Mucosa of rectum (tissue), 2 donors: ENCODE data around the gene ADGRL1.

Experiments
- H3K27ac ChIP-seq, 2 donors: one replicate each; pipeline ENCODE4 v1.7.0; 2013; ENCODE audit warnings: inconsistent platforms in 2 of 2, low read depth in 2 of 2, low read length in 2 of 2
- H3K27me3 ChIP-seq, 2 donors: one replicate each; pipeline ENCODE4 v1.7.0; 2013; ENCODE audit warnings: low read length in 2 of 2; ENCODE audit not compliant: control insufficient read depth in 2 of 2, insufficient read depth in 2 of 2
- H3K36me3 ChIP-seq, 2 donors: one replicate each; pipeline ENCODE4 v1.7.0; 2013; ENCODE audit warnings: low read length in 2 of 2; ENCODE audit not compliant: control insufficient read depth in 2 of 2, insufficient read depth in 2 of 2
- H3K4me1 ChIP-seq, 2 donors: one replicate each; pipeline ENCODE4 v1.7.0; 2013; ENCODE audit warnings: low read length in 2 of 2, mild to moderate bottlenecking in 1 of 2; ENCODE audit not compliant: control insufficient read depth in 2 of 2, insufficient read depth in 2 of 2
- H3K4me3 ChIP-seq, 2 donors: one replicate each; pipeline ENCODE4 v1.7.0; 2013; ENCODE audit warnings: low read length in 2 of 2
- H3K9ac ChIP-seq, 2 donors: one replicate each; pipeline ENCODE4 v1.7.0; 2013; ENCODE audit warnings: low read length in 2 of 2, low read depth in 1 of 2, mild to moderate bottlenecking in 1 of 2
- H3K9me3 ChIP-seq, 2 donors: one replicate each; pipeline ENCODE4 v1.7.0; 2013; ENCODE audit warnings: low read length in 2 of 2; ENCODE audit not compliant: control insufficient read depth in 2 of 2
- donor health status: healthy.
- donor health status: Normal muscosa, but diverticular disease.

Gene ADGRL1

DNA sequence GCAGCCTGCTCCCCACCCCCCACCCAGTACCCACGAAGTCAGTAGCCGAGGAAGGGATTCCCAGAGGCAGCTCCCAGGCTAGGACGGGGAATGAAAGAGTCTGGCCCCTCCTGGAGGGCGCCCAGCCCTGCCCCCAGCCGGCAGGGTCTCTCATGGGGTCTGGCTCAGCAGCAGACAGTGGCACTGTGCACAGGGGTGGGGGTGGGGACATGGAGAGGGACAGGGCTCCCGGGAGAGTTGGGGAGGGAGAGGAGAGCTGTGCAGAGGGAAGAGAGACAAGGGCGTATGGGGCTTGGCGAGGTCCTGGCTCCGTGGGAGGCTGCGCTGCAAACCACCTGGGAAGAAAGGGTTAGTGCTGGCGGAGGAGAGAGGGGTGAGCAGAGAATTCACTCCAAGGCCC is 41.9 kb downstream of the ADGRL1 start:
- Histone ChIP-seq H3K9ac (no peak overlapping the region), H3K27me3 (no peaks in the 10 kb centered on the region), H3K4me1 (no peaks in the 10 kb centered on the region), H3K36me3 (peaks cover 7 to 8% of the 10 kb centered on the region in 2 donors), H3K27ac (no peak overlapping the region), H3K9me3 (no peaks in the 10 kb centered on the region), H3K4me3 (no peak overlapping the region)

DNA sequence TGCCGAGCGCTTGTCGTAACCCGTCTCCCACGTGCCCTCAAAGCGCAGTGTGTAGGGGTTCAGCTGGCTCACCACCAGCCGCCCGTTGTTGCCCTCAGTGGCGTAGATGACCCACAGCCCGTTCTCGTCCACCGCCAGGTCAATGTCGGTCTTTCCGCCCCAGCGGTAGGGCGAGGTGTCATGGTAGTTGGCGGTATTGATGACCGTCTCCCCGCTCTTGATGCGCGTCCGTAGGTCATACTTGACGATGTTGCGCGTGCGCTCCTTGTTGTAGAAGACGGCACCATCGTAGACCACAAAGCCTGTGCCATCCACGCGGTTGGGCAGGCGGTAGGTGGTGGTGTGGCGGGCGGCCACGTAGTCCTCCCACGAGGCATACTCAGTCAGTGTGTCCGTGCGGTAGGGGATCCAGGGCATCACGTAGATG is 43.1 kb downstream of the ADGRL1 start:
- no peaks in the 10 kb centered on the region for H3K9me3 ChIP-seq
- peaks cover 12 to 15% of the 10 kb centered on the region in 2 donors for H3K36me3 ChIP-seq
- H3K27ac ChIP-seq: no peak overlapping the region
- H3K4me1 ChIP-seq: no peaks in the 10 kb centered on the region
- H3K9ac ChIP-seq: no peak overlapping the region
- no peak overlapping the region for H3K4me3 ChIP-seq
- H3K27me3 ChIP-seq: no peaks in the 10 kb centered on the region

DNA sequence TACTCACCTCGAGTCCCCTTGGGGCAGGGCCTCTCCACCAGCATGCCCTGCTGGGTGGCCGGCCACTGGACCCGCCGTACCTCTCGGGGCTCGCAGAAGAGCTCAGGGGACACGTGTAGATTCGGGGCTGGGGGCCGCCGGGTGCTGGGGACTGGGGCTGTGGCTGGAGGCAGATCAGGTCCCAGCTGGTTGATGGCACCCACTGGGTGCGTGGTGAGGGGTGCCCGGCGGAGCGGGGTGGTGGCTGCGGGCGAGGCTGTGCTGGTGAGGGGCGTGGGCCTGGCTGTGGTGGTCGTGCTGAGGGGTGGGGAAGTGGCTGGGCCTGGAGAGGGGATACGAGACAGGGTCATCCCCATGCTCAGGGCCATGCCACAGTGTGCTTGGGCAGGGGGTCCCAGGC is 44.7 kb downstream of the ADGRL1 start:
- H3K27ac ChIP-seq: no peak overlapping the region
- H3K4me1 ChIP-seq: no peaks in the 10 kb centered on the region
- H3K27me3 ChIP-seq: no peaks in the 10 kb centered on the region
- H3K4me3 ChIP-seq: no peak overlapping the region
- no peak overlapping the region for H3K9ac ChIP-seq
- peaks cover 17 to 24% of the 10 kb centered on the region in 2 donors for H3K36me3 ChIP-seq
- H3K9me3 ChIP-seq: no peaks in the 10 kb centered on the region

DNA sequence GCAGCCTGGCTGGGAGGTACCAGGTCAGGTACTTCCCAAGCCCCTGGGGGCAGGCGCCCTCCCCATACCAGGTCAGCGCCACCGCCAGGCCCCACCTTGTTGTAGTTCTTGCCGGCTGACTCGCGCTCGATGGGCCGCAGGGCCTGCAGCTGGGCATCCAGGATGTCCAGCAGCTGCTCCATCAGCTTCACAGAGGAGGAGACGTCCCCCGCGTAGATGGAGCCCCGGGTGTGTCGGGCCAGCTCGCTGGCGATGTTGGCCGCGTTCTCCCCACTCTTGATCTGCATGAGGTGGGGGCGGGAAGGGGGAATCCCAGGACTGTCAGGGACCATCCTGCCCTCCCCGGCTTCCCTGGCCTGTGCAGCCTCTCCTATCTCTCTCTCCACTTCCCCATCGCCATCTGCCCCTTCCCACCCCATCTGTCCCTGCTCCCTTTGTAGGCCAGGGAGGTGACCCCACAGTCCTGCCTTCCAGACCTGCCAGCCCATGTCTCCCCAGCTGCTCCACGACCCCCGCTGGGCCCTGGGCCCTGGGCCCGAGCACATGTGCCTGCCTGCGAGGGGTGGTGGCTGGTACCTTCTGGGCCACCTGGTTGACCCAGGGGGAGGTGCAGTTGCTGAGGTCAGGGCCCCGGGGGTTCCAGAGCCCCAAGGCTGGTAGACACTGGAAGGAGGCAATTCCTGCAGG is 45.8 kb downstream of the ADGRL1 start:
- Histone ChIP-seq H3K36me3 (peaks cover 19 to 29% of the 10 kb centered on the region in 2 donors), H3K27me3 (no peaks in the 10 kb centered on the region), H3K4me1 (no peaks in the 10 kb centered on the region), H3K9me3 (no peaks in the 10 kb centered on the region), H3K4me3 (no peak overlapping the region), H3K9ac (no peak overlapping the region), H3K27ac (no peak overlapping the region)

DNA sequence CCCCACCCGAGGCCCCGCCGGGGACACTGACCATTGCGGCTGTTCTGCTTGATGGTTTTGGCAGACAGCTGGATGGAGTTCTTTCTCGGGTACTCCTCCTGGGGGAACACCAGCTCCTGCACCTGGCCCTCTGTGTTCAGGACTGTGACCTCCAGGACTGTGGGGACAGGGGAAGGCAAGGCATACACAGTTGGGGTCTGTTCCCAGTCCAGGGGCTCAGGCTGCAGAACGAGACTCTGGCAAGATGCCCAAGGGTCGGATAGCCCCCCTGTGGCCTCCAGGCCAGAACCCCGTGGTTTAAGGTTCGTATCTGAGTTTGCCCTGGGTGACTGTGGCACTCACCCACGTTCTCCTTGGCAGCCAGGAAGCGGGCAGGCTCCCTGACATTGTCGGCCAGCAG is 46.9 kb downstream of the ADGRL1 start:
- no peaks in the 10 kb centered on the region for H3K27me3 ChIP-seq
- H3K27ac ChIP-seq: no peak overlapping the region
- no peaks in the 10 kb centered on the region for H3K4me1 ChIP-seq
- peaks cover 22 to 32% of the 10 kb centered on the region in 2 donors for H3K36me3 ChIP-seq
- no peak overlapping the region for H3K9ac ChIP-seq
- H3K9me3 ChIP-seq: no peaks in the 10 kb centered on the region
- no peak overlapping the region for H3K4me3 ChIP-seq

DNA sequence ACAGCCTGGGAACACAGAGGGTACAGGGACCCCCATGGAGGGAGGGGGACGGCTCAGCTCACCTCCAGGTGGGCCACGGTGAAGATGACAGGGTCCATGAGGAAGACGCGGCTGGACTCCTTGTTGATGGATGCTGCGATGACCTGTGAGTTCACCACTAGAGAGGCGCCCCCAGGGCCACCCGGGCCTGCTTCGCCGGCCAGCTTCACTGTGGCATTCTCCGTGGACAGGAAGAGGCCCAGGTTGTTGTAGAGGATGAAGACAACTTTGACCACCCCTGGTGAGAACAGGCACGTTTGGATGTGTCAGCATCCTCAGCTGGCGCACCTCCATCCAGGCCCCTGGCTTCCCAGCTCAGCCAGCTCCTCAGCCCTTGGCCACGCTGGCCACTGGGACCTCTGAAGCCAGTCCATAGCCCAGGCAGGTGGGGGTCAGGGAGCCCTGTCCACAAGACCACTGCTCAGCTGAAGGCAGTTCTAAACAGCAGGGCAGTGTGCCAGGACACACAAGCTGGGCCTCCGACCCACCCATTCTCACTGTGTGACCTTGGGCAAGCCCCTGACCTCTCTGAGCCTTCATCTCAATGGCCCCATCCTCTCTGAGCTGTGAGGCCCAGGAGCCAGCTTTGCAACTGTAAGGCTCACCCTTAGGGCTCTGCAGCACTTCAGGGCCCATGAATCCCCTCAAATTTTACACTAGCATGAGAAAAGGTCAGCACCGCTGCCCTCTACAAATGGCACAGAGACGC is 47.5 kb downstream of the ADGRL1 start:
- Histone ChIP-seq H3K9ac (no peak overlapping the region), H3K9me3 (no peaks in the 10 kb centered on the region), H3K4me3 (no peak overlapping the region), H3K27me3 (no peaks in the 10 kb centered on the region), H3K4me1 (no peaks in the 10 kb centered on the region), H3K36me3 (peaks cover 22 to 32% of the 10 kb centered on the region in 2 donors), H3K27ac (no peak overlapping the region)

DNA sequence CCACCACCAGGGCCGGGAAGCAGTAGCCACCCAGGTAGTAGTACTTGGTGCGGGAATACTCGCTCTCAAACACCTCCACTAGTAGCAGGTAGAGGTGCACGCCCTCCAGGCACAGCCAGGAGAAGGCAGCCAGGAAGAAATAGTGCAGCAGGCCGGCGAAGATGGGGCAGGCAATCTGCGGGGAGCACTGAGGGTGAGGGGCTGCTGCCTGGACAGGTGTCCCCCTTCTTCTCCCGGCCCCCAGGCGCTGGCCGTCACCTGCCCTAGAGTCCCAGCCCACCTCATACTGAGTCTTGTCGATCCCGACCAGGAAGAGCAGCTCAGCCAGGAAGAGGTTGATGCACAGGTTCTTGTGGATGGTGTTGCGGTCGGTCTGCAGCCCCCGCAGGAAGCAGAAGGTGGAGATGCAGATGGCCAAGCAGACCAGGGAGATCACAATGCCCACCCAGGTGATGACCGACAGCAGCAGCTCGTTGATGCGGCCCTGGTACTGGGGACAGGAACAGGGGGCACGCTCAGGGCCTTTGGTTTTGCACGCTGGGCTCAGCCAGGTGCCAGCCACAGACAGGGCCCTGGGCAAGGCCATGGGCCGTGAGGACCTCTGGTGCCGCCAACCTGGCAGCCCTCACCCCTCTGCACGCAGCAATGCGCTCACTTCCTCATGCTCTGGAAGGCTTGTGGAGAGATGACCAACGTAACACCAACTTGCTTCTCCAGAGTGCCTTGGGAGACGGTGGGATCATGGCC is 48.8 kb downstream of the ADGRL1 start:
- H3K9me3 ChIP-seq: no peaks in the 10 kb centered on the region
- H3K27me3 ChIP-seq: no peaks in the 10 kb centered on the region
- no peak overlapping the region for H3K27ac ChIP-seq
- H3K9ac ChIP-seq: no peak overlapping the region
- no peaks in the 10 kb centered on the region for H3K4me1 ChIP-seq
- no peak overlapping the region for H3K4me3 ChIP-seq
- peaks cover 19 to 30% of the 10 kb centered on the region in 2 donors for H3K36me3 ChIP-seq

DNA sequence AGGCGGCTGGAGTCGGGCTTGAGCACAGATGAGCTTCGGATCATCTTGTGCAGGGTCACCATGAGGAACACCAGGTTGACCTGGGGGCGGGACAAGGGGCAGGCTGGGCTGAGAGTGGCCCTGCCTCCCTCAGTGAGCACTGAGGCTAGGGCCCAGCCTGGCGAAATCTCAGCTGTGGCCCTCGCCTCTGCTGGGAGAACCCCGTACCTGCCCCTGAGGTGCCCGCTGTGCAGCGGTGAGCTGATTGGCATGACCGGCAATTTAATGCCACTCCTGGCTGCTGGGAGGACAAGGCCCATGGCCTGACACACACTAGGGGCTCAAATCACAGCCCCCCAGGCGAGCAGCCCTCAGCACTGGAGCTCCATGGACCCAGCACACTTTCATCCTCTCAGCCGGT is 49.8 kb downstream of the ADGRL1 start:
- no peak overlapping the region for H3K27ac ChIP-seq
- H3K4me3 ChIP-seq: no peak overlapping the region
- H3K27me3 ChIP-seq: no peaks in the 10 kb centered on the region
- H3K4me1 ChIP-seq: no peaks in the 10 kb centered on the region
- H3K36me3 ChIP-seq: peaks cover 19 to 30% of the 10 kb centered on the region in 2 donors
- H3K9me3 ChIP-seq: no peaks in the 10 kb centered on the region
- H3K9ac ChIP-seq: no peak overlapping the region

DNA sequence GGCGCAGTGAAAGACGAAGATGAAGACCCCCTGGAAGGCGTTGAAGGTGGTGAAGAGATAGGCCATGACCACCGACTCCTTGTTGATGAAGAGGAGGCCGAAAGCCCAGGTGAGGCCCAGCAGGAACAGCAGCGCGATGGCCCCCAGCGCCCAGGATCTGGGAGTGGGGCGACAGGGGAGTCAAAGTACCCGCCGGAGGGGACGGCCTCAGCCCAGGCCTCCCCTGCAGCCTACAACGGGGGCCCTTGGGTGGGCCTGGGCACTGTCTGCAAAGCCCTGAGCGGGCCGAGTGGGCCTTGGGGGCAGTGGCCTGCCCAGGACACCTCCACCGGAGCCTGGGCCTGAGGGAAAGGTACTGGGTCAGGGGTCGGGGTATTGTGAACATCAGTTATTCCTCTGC is 50.6 kb downstream of the ADGRL1 start:
- Histone ChIP-seq H3K4me3 (no peak overlapping the region), H3K27me3 (no peaks in the 10 kb centered on the region), H3K36me3 (peaks cover 19 to 30% of the 10 kb centered on the region in 2 donors), H3K9me3 (no peaks in the 10 kb centered on the region), H3K4me1 (no peaks in the 10 kb centered on the region), H3K9ac (no peak overlapping the region), H3K27ac (no peak overlapping the region)

DNA sequence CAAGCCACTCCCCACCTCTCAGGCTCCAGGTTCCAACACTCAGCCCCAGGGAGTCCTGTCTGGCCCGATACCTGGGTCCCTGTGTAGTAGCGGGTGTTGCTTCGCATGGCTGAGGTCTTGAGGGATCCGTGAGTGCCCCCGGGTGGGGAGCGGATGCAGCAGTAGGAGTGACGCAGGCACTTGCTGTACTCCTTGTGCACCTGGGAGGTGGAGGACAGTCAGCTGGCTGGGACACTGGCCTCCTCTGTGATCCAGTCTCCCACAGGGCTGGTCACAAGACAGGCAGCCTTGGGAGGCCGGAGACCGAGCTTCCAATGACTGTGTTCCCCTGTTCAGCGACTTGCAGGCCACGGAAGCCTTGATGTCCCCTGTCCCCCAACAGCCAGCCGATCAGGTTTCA is 53.3 kb downstream of the ADGRL1 start:
- Histone ChIP-seq H3K27ac (no peak overlapping the region), H3K9ac (no peak overlapping the region), H3K27me3 (no peaks in the 10 kb centered on the region), H3K4me3 (no peak overlapping the region), H3K9me3 (no peaks in the 10 kb centered on the region), H3K4me1 (peaks cover 18 to 19% of the 10 kb centered on the region in 2 donors), H3K36me3 (peaks cover 14 to 20% of the 10 kb centered on the region in 2 donors)
